Central memory CD4-positive, alpha-beta T cell (primary cell): ENCODE measurements around the gene COQ10B.

Source experiments
- DNase-seq: peaks from one replicate; pipeline ENCODE4 v3.0.0; 2022

The COQ10B gene

DNA sequence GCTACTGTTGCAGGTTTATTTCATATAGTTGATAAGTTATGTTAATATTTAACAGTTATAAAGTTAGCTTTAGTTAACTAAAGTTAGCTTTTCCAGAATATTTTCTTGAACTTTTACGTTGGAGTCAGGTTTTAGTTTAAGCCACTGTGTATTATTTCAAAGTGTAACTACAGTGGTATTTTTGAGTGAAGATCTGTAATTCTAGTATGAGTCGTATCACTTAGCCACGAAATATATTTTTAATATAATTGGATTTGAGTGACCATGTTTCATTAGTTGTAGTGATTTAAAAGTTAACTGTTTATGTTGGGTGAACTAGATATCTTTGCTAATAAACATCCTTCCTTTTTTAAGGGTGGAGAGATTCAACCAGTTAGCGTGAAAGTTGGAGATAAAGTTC lies 49.3 kb downstream of the COQ10B start:
- no peak for DNase-seq

DNA sequence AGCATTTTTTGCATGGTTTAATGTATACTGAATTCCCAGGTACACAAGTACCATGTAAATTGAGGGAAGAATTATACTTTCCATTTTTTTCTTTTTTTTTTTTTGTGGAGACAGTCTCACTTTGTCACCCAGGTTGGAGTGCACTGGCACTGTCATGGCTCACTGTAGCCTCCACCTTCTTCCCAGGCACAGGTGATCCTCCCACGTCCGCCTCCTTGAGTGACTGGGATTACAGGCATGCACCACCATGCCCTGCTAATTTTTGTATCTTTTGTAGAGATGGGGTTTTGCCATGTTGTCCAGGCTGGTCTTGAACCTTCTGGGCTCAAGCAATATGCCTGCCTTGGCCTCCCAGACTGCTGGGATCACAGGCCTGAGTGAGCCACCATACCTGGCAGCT lies 50.6 kb downstream of the COQ10B start:
- no peak for DNase-seq

- no peak for DNase-seq
Observed at GRCh38 chr2:197504512-197504911, 51.2 kb downstream of the COQ10B start.

GRCh38 chr2:197506658-197507057 lies 53.3 kb downstream of the COQ10B start:
- no peak for DNase-seq

- no peak for DNase-seq
Observed at GRCh38 chr2:197513915-197514314, 60.6 kb downstream of the COQ10B start.

DNA sequence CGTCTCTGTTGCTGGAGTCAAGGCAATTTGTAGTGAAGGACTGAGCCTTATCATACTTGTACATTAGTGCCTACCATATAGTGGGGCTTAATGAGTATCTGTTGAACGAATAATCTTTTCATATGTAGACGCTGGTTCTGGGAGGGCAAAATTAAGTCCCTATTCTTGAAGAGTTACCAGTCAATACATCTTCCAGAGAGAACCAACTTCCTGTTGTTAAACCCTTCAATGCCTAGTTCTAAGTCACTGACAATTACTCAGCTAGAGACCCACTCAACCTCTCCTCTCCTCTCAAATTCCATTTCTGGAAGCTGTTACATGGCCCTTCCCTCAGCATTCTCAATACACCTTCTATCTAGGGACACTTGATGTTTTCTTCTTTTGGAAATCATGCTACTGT lies 61.4 kb downstream of the COQ10B start:
- peak; percentile 14 for DNase-seq

- no peak for DNase-seq
Observed at GRCh38 chr2:197515315-197515738, 62.0 kb downstream of the COQ10B start.

- DNase-seq: peak; percentile 91
Observed at GRCh38 chr2:197515739-197516392, 62.5 kb downstream of the COQ10B start, which contains the start of gene MOB4. MOB4 (plus strand) TSS chr2:197516066; CDS start chr2:197516087, 21 bp downstream.

DNA sequence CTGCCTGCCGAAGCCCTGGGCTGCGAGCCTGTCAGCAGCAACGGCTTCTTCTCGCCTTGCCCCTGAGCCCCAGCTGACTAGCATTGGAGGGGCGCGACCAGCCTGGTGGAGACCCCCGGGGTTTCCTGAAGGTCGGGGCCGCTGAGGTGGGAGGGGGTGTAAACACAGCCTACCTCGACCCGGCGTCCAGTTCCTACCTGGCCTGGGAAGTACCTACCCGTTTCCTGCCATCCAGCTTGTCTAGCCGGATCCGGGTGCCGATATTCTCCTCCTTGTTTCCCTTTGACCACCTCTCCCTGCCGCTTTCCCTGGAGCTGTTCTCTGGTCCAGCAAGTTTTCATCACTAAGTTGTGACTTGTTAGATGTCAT lies 63.0 kb downstream of the COQ10B start:
- no peak for DNase-seq

GRCh38 chr2:197517150-197517549 lies 63.8 kb downstream of the COQ10B start:
- no peak for DNase-seq
